Duodenal mucosa (tissue), 2 donors: ENCODE data around the gene MOBP.

Experiments
- H3K27ac ChIP-seq: one replicate; pipeline ENCODE4 v1.7.0; 2013; ENCODE audit warnings: low read depth, low read length
- H3K27me3 ChIP-seq, 2 donors: one replicate each; pipeline ENCODE4 v1.7.0; 2013; ENCODE audit warnings: low read length in 2 of 2, control low read depth in 1 of 2; ENCODE audit not compliant: insufficient read depth in 2 of 2, control insufficient read depth in 1 of 2
- H3K36me3 ChIP-seq, 2 donors: one replicate each; pipeline ENCODE4 v1.7.0; 2013; ENCODE audit warnings: low read length in 2 of 2, control low read depth in 1 of 2; ENCODE audit not compliant: insufficient read depth in 2 of 2, control insufficient read depth in 1 of 2
- H3K4me1 ChIP-seq, 2 donors: one replicate each; pipeline ENCODE4 v1.7.0; 2013; ENCODE audit warnings: low read length in 2 of 2, control low read depth in 1 of 2; ENCODE audit not compliant: insufficient read depth in 2 of 2, control insufficient read depth in 1 of 2
- H3K4me3 ChIP-seq, 2 donors: one replicate each; pipeline ENCODE4 v1.7.0; 2013; ENCODE audit warnings: low read length in 2 of 2, low read depth in 1 of 2
- H3K9ac ChIP-seq, 2 donors: one replicate each; pipeline ENCODE4 v1.7.0; 2013; ENCODE audit warnings: low read length in 2 of 2, low read depth in 1 of 2
- H3K9me3 ChIP-seq, 2 donors: one replicate each; pipeline ENCODE4 v1.7.0; 2013; ENCODE audit warnings: low read length in 2 of 2, control low read depth in 1 of 2; ENCODE audit not compliant: control insufficient read depth in 1 of 2

The MOBP gene

DNA sequence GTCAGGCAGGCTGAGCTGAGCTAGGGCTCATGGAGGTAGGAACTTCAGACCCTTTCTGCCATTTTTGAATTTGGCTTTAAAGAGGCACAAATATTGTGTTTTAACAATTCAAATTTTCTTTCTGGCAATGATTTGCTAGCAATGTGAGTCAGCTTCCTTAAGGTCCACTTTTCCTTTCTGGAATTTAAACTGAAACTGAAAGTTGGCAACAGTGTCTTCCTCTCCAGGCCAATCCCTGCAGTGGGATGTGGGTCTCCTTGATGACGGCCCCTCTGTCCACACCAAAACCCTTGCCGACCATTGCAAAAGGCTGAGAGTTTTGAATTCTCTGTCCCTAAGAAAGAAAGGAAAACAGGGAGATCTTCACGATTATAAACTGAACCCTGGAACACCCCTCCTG, 33.8 kb upstream of the MOBP start:
- Histone ChIP-seq H3K27ac (no peak overlapping the region), H3K9me3 (no peaks in the 10 kb centered on the region), H3K27me3 (no peaks in the 10 kb centered on the region), H3K9ac (no peak overlapping the region), H3K36me3 (no peaks in the 10 kb centered on the region), H3K4me1 (peaks cover 3 to 6% of the 10 kb centered on the region in 2 donors), H3K4me3 (peak overlapping the region in 1 of 2 donors; percentile 25)

DNA sequence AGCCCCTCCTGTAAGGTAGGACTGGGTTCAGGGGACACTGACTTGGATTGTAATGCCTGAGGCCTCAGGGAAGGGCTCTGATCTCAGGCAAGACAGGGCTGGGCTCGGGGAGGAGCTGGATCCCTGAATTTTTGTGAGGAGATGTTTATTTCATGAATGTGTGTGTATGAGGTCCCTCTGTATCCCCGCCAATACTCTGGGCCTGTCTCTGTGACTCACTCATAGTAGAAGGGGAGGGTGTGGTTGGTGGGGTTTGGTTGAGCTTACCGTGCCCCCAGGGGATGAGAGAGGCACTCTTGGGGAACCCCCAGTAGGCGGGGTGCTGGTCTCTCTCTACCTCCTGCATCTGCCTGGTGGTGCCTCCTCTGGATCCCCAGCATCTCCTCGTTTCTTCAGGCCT, 32.9 kb upstream of the MOBP start:
- H3K36me3 ChIP-seq = no peaks in the 10 kb centered on the region

DNA sequence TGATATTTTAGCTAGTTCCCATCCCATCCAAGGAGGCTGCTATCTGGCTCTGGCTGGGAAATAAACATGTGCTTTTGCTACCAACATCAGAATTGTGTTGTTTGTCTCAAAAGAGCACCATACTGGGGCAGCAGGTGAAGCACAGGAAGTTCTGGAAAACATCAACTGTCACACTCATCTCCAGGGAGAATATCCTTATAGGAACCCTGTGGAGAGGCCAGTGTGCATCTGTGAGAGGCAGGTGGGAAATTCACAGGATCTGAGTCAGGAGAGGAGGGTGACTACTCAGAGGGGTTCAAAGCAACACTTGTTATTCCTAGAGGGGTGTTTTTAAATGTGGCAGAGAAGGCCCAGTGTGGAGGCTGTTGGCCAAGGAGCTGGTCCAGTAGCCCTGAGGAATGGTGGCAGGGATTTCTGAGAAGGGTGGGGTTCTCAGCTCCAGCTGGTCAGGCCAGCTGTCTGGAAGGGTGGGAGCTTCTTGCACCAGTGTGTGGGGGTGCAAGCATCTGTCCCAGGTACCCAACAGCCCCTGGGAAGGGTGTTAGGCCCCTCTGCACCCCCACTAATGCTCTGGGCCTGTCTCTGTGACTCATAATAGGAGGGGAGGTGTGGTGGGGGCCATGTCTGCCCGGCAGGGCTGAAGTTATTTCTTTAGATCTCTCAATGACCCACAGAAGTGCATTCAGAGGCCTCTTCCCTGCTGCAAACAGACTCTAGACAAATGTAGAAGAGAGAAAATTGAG, 32.3 kb upstream of the MOBP start:
- Histone ChIP-seq H3K27ac (no peak overlapping the region), H3K27me3 (no peaks in the 10 kb centered on the region), H3K9ac (no peak overlapping the region), H3K4me1 (peaks cover 3 to 6% of the 10 kb centered on the region in 2 donors), H3K36me3 (no peaks in the 10 kb centered on the region), H3K9me3 (no peaks in the 10 kb centered on the region), H3K4me3 (no peak overlapping the region)

More for the DNA sequence above, 32.9 kb upstream of the MOBP start:
- peaks cover 3 to 6% of the 10 kb centered on the region in 2 donors for H3K4me1 ChIP-seq
- H3K4me3 ChIP-seq = no peak overlapping the region
- no peaks in the 10 kb centered on the region for H3K9me3 ChIP-seq
- no peak overlapping the region for H3K27ac ChIP-seq
- H3K9ac ChIP-seq = no peak overlapping the region
- H3K27me3 ChIP-seq = no peaks in the 10 kb centered on the region

DNA sequence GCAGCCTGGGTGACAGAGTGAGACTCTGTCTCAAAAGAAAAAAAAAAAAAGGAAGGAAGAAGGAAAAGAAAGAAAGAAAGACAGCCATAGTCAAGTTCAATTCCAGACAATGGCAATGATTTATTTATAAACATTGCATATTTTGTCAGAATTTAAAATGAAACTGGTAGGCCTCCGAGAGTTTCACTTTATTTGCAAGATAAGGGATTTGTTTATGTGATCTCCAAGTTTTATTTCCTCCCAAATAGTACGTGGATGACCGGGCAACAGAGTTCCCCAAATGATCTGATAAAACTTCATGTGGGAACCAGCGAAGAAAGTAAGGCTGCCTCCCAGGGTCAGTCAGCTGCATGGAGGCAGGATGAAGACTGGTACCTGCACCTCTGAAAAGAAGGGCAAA, 28.6 kb upstream of the MOBP start:
- Histone ChIP-seq H3K36me3 (no peaks in the 10 kb centered on the region), H3K27me3 (no peaks in the 10 kb centered on the region), H3K4me3 (no peak overlapping the region)

DNA sequence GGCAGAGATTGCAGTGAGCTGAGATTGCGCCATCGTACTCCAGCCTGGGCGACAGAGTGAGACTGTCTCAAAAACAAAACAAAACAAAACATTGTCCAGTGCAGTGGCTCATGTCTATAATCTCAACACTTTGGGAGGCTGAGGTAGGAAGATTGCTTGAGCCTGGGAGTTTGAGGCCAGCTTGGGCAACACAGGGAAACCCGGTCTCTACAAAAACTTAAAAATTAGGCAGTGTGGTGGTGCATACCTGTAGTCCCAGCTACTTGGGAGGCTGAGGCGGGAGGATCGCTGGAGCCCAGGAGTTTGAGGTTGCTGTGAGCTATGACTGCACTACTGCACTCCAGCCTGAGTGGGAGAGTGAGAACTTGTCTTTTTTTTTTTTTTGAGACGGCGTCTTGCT, 27.2 kb upstream of the MOBP start:
- H3K27ac ChIP-seq = no peak overlapping the region
- no peak overlapping the region for H3K4me3 ChIP-seq
- no peaks in the 10 kb centered on the region for H3K4me1 ChIP-seq
- H3K27me3 ChIP-seq = peaks cover 0 to 4% of the 10 kb centered on the region in 2 donors
- H3K36me3 ChIP-seq = no peaks in the 10 kb centered on the region
- H3K9me3 ChIP-seq = no peaks in the 10 kb centered on the region
- no peak overlapping the region for H3K9ac ChIP-seq

More for the DNA sequence above, 28.6 kb upstream of the MOBP start:
- H3K9ac ChIP-seq = no peak overlapping the region
- H3K9me3 ChIP-seq = no peaks in the 10 kb centered on the region
- H3K27ac ChIP-seq = no peak overlapping the region
- H3K4me1 ChIP-seq = no peaks in the 10 kb centered on the region

DNA sequence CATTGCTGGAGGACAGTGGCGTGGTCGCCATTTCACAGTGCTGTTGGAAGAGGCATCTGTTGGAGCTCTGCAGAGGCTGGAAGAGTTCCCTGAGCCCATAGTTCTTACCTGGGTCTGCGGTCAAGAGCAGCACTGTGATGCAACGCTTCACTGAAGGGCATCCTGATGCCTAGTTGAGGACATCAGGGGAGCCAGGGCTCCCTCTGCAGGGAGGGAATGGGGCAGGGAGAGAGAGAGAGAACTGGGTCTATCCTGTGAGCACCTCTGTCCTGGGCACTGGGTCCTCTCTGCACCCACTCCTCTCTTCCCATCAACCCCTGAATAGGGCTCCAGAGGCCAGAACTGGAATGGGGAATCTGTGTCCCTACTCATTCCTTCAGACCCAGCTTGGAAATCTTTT, 23.9 kb upstream of the MOBP start:
- Histone ChIP-seq H3K9me3 (no peaks in the 10 kb centered on the region), H3K36me3 (no peaks in the 10 kb centered on the region), H3K4me3 (no peak overlapping the region), H3K27me3 (peaks cover 0 to 4% of the 10 kb centered on the region in 2 donors), H3K27ac (no peak overlapping the region), H3K4me1 (no peaks in the 10 kb centered on the region), H3K9ac (no peak overlapping the region)

DNA sequence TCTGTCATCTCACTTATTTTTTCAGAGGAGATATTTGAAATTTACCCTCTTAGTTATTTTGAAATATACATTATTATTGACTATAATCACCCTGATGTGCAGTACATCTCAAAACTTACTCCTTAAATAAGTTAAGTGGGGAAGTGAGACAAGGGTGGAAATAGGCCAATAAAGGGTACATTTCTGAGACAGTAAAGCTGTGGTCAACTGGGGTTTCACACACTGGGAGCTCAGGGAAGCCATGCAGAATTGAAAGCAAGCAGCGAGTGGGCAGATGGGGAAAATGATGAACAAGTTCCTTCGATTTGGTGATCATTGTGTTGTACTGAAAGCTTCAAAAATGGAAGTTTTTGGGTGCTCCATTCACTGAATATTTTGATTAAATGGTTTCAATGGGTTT, 21.6 kb upstream of the MOBP start:
- Histone ChIP-seq H3K27me3 (peaks cover 0 to 4% of the 10 kb centered on the region in 2 donors), H3K36me3 (no peaks in the 10 kb centered on the region), H3K4me1 (no peaks in the 10 kb centered on the region), H3K9ac (no peak overlapping the region), H3K4me3 (no peak overlapping the region), H3K27ac (no peak overlapping the region), H3K9me3 (no peaks in the 10 kb centered on the region)

DNA sequence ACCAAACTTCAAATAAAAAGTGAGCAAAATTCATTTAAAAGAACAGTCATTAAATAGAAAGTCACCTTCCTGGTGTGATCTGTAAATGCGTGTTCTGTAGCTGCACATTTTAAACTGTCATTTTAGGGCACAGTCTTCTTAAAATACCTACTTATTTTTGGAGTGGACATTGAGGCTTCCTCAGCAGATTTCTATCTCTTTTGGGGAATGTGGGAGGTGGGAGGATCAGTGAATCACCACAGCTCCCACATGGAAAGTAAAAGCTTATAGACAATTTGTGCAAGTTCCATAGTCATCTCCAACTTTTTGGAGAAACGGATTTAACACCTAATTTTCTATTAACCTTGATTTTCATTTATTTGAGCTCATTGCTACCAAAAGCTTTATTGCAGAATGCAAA, 21.0 kb upstream of the MOBP start:
- Histone ChIP-seq H3K4me3 (no peak overlapping the region), H3K4me1 (no peaks in the 10 kb centered on the region), H3K36me3 (no peaks in the 10 kb centered on the region), H3K9ac (no peak overlapping the region), H3K9me3 (no peaks in the 10 kb centered on the region), H3K27ac (no peak overlapping the region), H3K27me3 (peaks cover 0 to 4% of the 10 kb centered on the region in 2 donors)

DNA sequence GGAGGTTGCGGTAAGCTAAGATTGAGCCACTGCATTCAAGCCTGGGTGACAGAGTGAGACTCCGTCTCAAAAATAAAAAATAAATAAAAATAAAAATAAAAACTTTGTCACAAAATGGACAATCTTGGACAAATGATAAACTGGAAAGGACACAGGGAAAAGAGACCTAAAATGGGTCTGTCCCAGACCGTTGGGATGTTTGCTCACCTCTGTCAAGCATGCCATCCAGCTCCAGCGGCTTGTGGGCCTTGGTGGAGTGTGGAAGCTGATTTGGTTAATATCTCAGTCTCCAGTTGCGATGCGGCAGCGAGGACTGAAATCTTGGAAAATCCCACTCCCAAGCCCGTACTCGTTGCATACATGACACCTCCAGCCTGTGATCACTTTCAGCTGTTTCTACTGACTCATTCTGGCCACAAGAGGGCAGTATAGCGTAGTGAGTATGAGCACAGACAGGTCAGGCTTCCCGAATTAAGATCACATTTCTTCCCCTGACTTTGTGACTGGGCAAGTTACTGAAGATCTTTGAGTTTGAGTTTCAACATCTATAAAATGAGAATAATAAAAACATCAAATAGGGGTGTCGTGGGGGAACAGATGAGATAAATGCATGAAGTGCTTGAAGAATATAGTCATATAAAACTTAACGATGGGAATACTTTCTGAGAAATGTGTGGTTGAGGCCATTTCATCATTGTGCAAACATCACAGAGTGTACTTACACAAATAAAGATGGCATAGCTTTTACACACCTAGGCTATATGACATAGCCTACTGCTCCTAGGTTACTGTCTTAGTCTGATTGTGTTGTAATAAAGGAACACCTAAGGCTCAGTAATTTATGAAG, 19.6 kb upstream of the MOBP start:
- Histone ChIP-seq H3K36me3 (no peaks in the 10 kb centered on the region), H3K9me3 (no peaks in the 10 kb centered on the region), H3K9ac (no peak overlapping the region), H3K4me1 (no peaks in the 10 kb centered on the region), H3K27ac (no peak overlapping the region), H3K27me3 (peaks cover 0 to 4% of the 10 kb centered on the region in 2 donors), H3K4me3 (no peak overlapping the region)

DNA sequence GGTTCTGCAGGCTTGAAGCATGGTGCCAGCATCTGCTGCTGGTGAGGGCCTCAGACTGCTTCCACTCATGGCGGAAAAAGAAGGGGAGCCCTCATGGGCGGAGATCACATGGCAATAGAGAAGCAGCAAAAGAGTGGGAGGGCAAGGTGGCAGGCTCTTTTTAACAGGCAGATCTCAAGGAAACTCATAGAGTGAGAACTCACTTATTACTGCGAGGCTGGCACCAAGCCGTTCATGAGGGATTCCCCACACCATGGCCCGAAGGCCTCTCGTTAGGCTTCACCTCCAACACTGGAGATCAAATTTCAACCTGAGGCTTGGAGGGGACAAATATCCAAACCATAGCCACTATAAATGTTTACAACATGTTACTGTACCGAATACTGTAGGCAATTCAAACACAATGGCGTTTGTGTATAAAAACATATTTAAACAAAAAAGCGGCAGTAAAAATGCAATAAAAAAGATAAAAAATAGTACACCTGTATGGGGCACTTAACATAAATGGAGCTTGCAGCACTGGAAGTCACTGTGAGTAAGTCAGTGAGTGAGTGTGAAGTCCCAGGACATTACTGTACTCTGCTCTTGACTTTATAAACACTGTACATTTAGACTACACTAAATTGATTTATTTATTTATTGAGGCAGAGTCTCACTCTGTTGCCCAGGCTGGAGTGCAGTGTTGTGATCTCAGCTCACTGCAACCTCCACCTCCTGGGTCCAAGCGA, 18.8 kb upstream of the MOBP start:
- peaks cover 0 to 4% of the 10 kb centered on the region in 2 donors for H3K27me3 ChIP-seq
- H3K9me3 ChIP-seq = no peaks in the 10 kb centered on the region
- H3K27ac ChIP-seq = no peak overlapping the region
- H3K36me3 ChIP-seq = no peaks in the 10 kb centered on the region
- H3K9ac ChIP-seq = no peak overlapping the region
- no peak overlapping the region for H3K4me3 ChIP-seq
- H3K4me1 ChIP-seq = no peaks in the 10 kb centered on the region
